AG08396 (cell line): ENCODE results near the gene CEP170B.
"Not testable (repeated sequence)": the region's sequence is repeated elsewhere in the genome, so short reads cannot be mapped to it uniquely, and the experiment has no call there.

ENCODE experiments used
- DNase-seq: peaks from one replicate; pipeline ENCODE4 v3.0.0; 2012; ENCODE audit warnings: low spot score, mixed read lengths

The CEP170B gene

DNA sequence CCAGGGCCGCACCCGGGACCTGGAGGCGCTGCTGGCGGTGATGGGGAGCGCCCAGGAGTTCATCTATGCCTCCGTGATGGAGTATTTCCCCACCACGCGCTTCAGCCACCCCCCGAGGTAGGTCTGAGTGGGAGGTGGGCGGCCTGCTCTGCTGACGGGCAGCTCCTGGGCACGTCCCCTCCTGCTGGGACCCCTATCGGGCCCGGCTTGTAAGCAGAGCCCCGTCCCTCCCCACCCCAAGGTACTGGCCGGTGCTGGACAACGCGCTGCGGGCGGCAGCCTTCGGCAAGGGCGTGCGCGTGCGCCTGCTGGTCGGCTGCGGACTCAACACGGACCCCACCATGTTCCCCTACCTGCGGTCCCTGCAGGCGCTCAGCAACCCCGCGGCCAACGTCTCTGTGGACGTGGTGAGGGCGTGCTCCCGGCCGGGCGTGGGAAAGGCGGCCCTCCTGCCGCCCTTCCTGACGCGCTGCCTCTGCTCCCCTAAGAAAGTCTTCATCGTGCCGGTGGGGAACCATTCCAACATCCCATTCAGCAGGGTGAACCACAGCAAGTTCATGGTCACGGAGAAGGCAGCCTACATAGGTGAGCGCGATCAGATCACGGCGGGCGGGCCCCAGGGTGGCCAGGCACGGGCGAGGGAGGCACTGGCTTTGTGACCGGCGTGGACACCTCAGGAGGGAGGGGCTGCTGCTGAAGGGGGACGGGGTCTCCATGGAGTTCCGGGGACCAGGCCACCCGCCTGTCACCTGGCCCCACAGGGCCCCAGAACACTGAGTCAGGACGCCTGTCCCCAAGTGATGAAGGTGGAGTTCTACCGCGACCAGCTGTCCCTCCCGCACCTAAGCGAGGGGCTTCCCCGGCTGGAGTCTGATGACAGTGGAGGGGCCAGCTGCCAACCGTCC, 67.0 kb downstream of the CEP170B start:
- DNase-seq: peak; percentile 12

DNA sequence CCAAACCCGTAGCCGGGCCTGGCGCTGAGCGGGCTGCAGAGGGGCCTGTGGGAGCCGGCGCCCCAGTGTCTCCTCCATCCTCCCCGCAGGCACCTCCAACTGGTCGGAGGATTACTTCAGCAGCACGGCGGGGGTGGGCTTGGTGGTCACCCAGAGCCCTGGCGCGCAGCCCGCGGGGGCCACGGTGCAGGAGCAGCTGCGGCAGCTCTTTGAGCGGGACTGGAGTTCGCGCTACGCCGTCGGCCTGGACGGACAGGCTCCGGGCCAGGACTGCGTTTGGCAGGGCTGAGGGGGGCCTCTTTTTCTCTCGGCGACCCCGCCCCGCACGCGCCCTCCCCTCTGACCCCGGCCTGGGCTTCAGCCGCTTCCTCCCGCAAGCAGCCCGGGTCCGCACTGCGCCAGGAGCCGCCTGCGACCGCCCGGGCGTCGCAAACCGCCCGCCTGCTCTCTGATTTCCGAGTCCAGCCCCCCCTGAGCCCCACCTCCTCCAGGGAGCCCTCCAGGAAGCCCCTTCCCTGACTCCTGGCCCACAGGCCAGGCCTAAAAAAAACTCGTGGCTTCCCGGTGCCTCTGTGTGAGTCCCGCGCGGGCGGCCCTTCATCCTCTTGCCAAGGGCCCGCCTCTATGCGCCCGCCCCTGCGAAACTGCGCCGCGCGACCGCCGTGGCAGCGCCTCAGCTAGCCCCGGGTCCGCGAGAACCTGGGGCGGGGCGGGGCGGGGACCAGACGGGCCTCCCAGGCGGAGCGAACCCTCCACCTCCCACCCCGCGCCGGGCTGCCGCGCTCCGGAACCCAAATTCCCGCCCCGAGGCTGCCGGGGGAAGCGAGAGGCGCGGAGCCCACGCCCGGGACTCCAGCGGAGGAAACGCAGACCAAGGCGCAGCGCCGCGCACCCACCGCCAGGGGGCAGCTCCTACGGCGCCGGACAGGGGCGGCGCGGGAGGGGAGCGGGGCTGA, 67.9 kb downstream of the CEP170B start:
- peak; percentile 98 for DNase-seq

DNA sequence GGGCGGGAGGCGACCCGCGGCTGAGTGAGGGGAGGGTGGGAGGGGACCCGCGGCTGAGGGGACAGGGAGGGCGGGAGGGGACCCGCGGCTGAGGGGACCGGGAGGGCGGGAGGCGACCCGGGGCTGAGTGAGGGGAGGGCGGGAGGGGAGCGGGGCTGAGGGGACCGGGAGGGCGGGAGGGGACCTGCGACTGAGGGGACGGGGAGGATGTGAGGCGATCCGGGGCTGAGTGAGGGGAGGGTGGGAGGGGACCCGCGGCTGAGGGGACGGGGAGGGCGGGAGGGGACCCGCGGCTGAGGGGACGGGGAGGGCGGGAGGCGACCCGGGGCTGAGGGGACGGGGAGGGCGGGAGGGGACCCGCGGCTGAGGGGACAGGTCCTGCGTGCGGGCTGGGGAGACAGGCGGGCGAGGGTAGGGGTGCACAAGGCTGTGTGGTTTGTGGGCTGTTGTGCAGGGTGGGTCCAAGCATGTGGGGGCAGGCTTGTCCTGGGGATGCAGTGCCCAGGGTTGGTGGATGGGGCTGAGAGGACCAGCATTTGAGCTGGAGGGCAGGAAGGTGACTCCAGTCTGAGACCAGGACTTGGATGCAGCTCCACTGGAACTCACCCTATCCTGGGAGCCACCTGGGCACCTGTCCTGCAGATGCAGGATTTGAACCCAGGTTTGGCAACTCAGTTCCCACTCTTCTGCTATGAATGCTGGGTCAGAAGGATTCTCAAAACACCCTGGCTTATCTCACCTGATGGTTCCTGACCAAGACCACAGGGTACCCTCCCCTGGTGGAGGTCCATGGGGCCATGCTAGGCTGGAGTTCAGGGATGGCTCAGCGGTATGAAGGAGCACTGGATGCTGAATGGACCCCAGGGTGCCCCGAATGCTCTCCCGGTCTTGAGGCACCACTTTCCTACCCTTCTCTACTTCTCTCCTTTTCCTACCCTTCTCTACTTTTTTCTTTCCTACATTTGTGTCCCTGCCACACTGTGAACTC, 69.0 kb downstream of the CEP170B start:
- peak; percentile 22 for DNase-seq

DNA sequence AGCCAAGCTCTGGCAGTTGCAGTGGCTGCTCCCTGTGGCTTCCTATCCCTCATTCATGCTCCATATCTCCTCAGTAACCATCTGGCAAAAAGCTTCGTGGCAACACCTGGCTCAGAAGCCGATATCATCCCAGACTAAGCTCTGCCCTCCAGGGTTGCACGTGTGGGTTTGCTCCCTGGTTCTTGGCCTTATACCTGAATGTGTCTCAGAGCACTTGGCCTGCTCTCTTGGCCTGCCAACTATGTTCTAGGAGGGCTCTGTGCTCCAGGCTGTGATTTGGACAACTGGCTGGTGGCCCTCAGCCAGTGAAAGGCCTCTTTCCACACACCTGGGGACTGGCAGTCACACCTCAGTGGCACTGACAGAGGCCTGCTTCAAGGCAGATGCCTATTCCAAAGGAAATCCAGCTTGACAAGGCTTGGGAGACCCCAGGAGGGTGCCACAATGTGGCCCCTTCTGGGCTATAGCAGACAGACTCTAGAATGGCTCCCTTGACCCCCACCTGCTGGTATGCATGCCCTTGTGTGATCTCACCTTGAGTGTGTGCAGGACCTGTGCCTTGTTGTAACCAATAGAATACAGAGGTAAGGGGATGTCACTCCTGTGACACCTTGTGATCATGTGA, 70.1 kb downstream of the CEP170B start:
- DNase-seq: no peak

DNA sequence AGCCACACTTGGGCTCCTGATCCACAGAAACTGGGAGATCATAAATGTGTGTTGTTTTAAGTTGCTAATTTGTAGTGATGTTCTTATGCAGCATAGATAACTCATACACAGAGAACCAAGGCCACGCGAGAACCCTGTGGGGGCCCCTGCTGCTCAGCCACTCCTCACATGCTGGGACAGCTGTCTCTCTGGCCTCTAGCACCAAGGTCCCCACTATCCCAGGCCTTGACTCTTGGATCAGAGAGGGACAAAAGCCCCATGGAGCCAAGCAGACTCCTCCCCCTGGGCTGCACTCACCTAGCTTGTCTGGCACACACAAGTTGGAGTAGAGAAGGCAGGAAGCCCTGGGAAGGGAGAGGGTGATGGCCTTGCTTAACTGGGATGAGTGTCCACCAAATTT, 70.9 kb downstream of the CEP170B start:
- DNase-seq: no peak

DNA sequence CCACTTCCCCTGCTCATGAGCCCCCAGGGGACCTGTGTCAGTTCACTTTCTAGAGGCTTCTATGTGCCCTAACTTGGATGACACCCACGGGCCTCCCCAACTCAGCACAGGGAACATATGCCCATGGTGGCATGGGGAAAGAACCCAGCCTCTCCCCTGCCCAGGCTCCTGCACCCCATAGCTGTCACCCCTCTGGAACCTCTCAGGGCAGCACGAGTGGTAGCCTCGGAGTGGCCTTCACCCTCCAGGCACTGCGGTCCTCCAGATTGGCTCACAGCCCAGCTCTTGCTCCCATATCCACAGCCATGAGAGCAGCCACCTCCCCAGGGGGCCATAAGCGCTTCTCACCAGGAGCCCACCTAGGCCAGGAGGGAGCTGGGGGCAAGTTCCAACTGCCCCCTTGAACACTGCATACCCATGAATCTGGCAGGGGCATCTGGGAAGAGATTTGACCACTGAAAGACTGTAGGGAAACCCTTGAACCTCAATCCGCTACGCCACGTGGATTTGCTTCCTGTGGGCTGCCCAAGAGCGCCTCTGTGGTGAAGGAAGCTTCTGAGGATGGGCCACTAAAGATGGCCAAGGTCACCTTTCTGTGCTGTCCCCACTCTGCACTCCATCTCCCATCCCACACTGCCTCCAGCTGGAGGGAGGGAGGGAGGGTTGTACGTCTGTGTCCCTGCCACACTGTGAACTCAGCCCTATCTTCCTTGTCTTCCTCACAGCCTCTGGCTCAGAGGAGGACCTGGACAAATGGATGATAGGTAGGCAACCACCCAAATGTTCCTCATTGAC, 71.5 kb downstream of the CEP170B start:
- DNase-seq: peak; percentile 8

DNA sequence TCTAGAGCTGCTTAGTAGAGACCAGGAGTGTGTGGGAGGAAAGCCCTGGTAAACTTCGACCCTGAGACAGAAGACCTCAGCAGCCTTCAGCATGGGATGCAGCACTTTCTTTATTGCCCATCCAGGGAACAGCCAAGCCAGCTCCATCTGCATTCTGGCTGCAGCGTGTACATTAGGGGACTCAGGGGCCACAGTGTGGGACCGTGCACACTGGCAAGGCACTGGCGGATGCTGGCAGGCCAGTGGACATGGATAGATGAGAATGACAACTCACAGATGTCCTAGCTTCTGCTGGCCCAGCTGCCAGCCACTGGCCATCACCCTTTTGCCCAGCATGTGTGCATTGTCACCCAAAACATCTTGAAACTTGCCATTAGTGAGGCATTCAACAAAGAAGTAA, 72.1 kb downstream of the CEP170B start:
- no peak for DNase-seq

DNA sequence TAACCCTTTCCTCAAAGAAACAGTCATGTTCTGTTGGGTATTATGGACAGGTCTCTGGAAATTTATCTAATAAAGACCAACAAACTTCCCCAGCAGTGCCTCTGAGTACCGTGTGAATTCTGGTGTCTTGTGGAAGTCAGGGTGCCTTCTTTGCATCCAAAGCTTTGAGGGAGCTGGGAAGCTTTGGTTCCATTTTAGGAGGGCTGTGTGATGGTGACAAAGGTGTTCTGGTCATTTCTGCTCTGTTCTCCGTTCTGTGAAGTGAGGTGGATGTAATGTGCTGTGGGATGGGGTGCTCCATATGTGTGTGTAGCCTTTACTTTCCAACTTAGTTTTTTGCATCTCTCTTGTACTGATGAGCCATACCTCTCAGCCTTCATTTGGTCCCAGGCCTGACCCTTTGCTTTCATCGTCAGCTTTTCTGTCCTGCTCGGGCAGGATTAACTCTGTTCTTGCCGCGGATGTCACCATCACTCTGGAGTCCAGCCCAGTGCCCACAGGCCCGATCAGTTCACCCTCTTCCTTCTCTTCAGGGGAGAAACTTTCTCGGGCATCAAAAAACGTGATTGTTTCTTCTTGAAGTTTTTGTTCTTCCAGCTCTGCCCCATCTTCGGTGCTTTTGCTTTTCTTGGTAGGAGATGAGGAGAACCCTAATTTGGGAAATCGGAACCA, 72.8 kb downstream of the CEP170B start:
- DNase-seq: no peak

DNA sequence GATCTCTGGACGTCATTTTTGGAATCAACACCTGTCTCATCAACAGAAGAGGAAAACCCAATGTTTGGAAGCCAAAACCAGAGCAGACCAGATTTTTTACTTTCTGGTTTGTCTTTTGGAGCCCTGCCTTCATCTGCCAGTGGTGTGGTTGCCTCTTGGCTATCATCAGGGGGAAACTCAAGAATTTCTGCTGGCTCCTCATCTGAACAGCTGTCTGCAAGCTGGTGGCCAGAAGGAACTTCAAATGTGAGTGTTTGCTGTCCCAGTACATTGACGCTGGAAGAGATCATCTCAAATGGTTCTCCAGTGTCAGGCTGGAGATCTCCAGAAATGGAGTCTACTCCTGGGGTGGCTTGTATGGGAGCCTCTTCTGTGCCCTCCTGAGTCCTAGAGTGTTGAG, 73.4 kb downstream of the CEP170B start:
- DNase-seq: no peak

DNA sequence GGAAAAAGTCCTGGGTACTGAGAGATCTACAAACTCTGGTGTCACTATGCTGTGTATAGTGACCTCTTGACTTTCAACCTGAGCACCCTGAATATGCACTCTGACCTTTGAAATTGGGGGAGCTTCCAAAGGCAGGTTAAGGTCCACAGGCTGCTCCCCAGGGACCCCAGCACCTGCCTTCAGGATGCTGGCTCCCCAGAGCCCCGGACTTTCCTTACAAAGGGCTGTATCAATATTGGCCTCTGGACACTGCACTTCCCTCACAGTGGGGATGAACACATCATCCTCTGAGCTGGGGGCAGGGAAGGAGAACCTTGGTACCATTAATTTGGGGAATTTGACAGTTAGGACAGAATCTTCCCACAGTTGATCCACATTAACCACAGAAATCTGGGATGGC, 73.9 kb downstream of the CEP170B start:
- no peak for DNase-seq

DNA sequence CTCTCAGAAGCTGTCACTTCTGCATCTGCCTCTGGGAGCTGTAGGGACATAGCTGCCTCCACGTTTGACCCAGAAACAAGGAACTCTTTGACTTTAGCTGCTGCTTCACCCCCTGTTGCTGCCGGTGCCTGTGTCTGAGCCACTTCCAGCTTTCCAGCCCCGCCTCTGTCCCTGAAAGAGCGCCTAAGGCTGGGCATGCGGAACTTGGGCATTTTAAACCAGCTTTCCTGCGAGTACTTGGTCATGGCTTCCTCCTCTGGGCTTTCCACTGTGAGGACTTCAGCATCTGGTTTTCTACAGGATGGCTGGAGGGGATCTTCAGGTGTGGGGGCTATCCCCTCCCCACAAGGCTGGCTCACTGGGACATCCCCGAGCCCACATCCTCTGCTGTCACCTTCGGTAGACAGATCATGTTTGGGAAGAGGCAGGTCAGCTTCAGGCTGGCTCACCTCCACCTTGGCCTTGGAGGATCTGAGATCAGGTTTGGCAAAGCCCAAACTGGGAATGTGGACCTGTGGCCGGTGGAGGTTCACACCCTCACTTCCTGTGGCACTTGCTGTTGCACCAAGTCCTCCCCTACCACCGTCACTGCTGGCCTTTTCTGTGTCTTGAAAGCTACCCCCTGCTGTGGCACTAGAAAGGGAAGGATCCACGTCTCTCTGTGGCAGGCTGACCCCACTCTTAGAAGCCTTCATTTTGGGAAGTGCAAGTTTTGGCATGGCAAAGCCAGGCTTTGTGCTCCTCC, 74.8 kb downstream of the CEP170B start:
- DNase-seq: no peak

DNA sequence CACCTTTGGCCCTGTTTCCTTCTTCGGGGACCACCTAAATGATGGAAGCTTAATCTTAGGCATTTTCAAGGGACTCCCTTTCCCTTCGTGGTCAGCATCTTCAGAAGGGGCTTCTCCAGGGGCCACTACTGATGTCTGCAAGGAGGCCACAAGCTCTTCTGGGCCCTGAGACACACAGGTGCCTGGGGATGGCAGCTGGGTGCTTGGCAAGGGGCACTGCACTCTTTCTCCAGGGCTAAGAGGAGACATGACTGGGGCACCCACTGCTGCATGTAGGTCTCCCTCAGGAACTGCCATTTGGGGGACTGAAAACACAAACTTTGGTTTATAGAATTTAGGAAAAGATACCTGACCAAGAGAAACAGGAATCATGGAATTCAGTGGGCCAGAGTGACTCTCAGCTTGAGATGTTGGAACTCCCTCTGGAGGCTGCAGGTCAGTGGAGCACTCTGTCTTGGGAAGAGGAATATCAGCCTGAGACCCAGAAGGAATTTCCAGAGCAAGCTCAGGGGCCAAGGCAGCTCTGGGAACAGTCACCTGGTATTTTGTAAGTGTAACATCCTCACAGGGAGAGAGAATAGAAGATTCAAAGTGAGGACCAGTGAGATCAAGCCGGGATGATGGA, 75.6 kb downstream of the CEP170B start:
- DNase-seq: peak; percentile 38

DNA sequence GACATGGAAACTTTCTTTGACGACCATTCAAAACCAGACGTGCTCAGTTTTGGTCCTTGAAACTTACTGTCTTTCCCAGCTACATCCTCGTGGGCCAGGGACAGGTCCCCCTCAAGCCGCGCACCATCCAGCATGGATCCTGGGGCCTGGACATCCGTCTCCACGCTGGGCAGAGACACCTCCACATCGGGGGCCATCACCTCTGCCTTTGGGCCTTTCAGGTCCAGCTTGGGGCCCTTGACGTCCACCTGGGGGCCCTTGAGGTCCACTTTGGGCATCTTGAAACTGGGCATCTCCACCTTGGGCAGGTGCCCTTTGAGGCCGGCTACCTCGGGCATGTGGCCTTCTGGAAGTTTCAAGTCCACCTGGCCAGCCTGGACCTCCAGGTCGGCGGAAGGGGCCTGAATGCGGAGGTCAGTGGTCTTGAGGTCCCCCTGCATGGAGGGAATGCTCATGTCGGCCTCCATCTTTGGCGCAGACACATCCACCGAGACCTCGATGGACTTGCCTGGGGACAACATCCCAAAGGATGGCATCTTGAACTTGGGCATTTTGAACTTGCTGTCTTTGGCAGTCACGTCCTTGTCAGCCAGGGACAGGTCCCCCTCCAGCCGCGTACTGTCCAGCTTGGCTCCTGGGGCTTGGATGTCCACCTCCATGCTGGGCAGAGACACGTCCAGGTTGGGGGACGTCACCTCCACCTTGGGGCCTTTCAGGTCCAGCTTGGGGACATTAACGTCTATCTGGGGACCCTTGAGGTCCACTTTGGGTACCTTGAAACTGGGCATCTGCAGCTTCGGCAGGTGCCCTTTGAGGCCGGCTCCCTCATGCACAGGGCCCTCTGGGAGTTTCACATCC, 76.7 kb downstream of the CEP170B start:
- no peak for DNase-seq

DNA sequence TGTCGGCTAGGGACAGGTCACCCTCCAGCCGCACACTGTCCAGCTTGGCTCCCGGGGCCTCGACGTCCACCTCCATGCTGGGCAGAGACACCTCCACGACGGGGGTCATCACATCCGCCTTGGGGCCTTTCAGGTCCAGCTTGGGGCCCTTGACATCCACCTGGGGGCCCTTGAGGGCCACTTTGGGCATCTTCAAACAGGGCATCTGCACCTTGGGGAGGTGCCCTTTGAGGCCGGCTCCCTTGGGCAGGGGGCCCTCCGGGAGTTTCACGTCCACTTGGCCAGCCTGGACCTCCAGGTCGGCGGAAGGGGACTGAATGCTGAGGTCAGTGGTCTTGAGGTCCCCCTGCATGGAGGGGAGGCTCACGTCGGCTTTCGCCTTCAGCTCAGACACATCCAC, 77.5 kb downstream of the CEP170B start:
- DNase-seq: no peak

DNA sequence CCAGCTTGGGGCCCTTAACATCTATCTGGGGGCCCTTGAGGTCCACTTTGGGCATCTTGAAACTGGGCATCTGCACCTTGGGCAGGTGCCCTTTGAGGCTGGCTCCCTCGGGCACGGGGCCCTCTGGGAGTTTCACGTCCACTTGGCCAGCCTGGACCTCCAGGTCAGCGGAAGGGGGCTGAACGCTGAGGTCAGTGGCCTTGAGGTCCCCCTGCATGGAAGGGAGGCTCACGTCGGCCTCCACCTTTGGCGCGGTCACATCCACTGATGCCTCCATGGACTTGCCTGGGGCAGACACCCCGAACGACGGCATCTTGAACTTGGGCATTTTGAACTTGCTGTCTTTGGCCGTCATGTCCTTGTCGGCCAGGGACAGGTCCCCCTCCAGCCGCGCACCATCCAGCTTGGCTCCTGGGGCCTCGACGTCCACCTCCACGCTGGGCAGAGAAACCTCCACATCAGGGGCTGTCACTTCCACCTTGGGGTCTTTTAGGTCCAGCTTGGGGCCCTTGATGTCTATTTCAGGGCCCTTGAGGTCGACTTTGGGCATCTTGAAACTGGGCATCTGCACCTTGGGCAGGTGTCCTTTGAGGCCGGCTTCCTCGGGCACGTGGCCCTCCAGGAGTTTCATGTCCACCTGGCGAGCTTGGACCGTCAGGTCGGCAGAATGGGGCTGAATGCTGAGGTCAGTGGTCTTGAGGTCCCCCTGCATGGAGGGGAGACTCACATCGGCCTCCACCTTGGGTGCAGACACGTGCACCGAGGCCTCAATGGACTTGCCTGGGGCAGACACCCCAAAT, 78.3 kb downstream of the CEP170B start:
- not testable (repeated sequence) for DNase-seq

DNA sequence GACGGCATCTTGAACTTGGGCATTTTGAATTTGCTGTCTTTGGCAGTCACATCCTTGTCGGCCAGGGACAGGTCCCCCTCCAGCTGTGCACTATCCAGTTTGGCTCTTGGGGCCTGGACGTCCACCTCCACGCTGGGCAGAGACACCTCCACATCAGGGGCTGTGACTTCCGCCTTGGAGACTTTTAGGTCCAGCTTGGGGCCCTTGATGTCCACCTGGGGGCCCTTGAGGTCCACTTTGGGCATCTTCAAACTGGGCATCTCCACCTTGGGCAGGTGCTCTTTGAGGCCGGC, 78.9 kb downstream of the CEP170B start:
- DNase-seq: not testable (repeated sequence)
